ENCODE measurements around the gene OR4E2. TPM values are rescaled to one million over a fixed set of nuclear protein-coding genes. Genes with fewer than 3 reads are reported as not detected.

OR4E2 gene
- total RNA-seq, 1 experiment from 2014 or later: not detected

DNA sequence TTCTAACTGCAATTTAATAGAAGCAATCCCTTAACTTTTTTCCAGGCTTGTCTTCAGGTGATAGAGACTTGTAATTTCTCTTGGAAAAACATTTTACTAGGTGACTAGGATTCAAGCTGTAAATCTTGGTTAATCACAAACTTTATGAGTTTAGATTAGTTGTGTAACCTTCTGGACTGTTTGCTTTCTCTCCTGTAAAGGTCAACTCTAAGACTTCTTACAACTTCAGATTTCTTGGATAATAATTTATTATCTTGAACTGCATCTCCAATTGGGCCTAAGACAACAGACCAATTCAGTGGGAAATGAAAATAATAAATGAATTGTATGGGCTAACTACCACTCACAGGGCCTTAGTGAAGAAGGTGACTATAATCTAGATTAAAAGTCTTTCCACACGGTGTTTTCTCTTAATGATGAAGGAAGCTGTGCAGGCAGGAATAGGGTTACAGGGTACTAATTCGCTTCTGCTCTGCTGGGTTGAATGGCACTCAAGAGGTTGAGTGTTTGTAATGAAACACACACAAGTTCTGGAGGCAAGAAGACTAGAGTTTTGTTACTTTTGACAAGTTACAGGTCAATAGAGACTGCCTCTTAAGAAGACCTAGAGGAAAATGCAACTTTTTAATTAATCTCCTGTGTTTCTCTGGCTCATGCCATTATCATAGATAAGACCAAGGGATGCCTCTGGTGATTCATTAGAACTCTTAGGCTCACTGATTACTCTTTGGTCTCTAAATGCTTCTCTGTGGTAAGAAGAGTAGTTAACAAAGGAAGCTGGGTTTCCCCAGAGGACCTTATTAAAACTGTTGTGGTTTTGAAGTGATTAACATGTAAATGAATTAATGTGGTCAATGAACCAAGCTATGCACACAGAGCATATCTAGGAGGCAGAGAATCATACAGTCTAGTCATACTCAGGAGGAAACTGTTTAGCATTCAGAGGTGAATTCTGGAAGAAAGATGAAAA is 50.0 kb downstream of the OR4E2 start:
- no peak overlapping the region for H3T11ph ChIP-seq (ENCODE audit: low read length)
- H3K14ac ChIP-seq (ENCODE audit: insufficient read depth, low read length): no peak overlapping the region
- H3K9ac ChIP-seq (ENCODE audit: extremely low read depth, insufficient read length, low read length): no peak overlapping the region
- no peaks in the 10 kb centered on the region for H3K9me3 ChIP-seq (ENCODE audit: control insufficient read depth, low read depth, low read length)
- H3K23me2 ChIP-seq (ENCODE audit: insufficient read length, low read depth, low read length, poor library complexity, severe bottlenecking): no peaks in the 10 kb centered on the region
- H3K18ac ChIP-seq (ENCODE audit: insufficient read length, low read depth, low read length): no peak overlapping the region
- no peak overlapping the region for H2AK5ac ChIP-seq (ENCODE audit: insufficient read length, low read length)
- H3K4me2 ChIP-seq (ENCODE audit: insufficient read depth, insufficient read length, low read length): no peak overlapping the region
- no peak overlapping the region for H3K56ac ChIP-seq (ENCODE audit: insufficient read length, low read depth, low read length)
- TF ChIP-seq, protein P1, sequence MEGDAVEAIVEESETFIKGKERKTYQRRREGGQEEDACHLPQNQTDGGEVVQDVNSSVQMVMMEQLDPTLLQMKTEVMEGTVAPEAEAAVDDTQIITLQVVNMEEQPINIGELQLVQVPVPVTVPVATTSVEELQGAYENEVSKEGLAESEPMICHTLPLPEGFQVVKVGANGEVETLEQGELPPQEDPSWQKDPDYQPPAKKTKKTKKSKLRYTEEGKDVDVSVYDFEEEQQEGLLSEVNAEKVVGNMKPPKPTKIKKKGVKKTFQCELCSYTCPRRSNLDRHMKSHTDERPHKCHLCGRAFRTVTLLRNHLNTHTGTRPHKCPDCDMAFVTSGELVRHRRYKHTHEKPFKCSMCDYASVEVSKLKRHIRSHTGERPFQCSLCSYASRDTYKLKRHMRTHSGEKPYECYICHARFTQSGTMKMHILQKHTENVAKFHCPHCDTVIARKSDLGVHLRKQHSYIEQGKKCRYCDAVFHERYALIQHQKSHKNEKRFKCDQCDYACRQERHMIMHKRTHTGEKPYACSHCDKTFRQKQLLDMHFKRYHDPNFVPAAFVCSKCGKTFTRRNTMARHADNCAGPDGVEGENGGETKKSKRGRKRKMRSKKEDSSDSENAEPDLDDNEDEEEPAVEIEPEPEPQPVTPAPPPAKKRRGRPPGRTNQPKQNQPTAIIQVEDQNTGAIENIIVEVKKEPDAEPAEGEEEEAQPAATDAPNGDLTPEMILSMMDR (conservative IDR thresholded peaks at IDR 0.05): no peak
- no peak overlapping the region for H4K5ac ChIP-seq (ENCODE audit: insufficient read length, low read depth, low read length)
- Mint-ChIP-seq H3K27me3 (ENCODE audit: low read depth) (peaks cover 3% of the 10 kb centered on the region; the same call in 1 of the 2 replicates), H3K27ac (no peak overlapping the region), H3K36me3 (ENCODE audit: insufficient read depth in 1 of 3, low read depth in 3 of 3) (peaks cover 0 to 8% (median 0%) of the 10 kb centered on the region in 3 experiments; a peak in 1 of 7 replicates), H3K9me3 (peaks cover 6 to 8% of the 10 kb centered on the region in 2 experiments; a peak in 4 of 5 replicates), H3K4me1 (peaks cover 7 to 10% of the 10 kb centered on the region in 2 experiments; a peak in 1 of 4 replicates), H3K4me3 (no peak overlapping the region)
- H4K20me1 ChIP-seq (ENCODE audit: control insufficient read depth, insufficient read depth, insufficient read length): no peaks in the 10 kb centered on the region
- H3K79me1 ChIP-seq (ENCODE audit: insufficient read depth, low read depth, low read length, poor library complexity, severe bottlenecking): no peaks in the 10 kb centered on the region
- no peak overlapping the region for H2BK12ac ChIP-seq (ENCODE audit: insufficient read length, low read depth, low read length)
- H3K27me3 ChIP-seq (ENCODE audit: insufficient read depth, low read length): no peaks in the 10 kb centered on the region
- H3K27ac ChIP-seq (ENCODE audit: insufficient read length, low read depth, low read length): no peak overlapping the region
- H3K79me2 ChIP-seq (ENCODE audit: insufficient read depth, low read length): no peaks in the 10 kb centered on the region
- H2BK15ac ChIP-seq (ENCODE audit: low read depth, low read length): no peak overlapping the region
- WGBS (ENCODE audit: extremely low coverage, insufficient read length, low lambda C conversion rate): no CpG with 5 or more reads among the region's 2 CpGs
- H2AFZ ChIP-seq (ENCODE audit: low read length): no peak overlapping the region
- H3K23ac ChIP-seq (ENCODE audit: insufficient read length, low read depth, low read length): no peak overlapping the region
- no peak for DNase-seq
- H3K4me1 ChIP-seq (ENCODE audit: insufficient read depth, low read length): no peaks in the 10 kb centered on the region
- H2BK5ac ChIP-seq (ENCODE audit: insufficient read length, low read length): no peak overlapping the region
- H4K8ac ChIP-seq (replicated peaks; ENCODE audit: insufficient read length, low read depth, low read length): no peak overlapping the region
- no peak overlapping the region for H3K4ac ChIP-seq (ENCODE audit: low read depth, low read length)
- H2BK20ac ChIP-seq (ENCODE audit: low read depth, low read length, poor library complexity, severe bottlenecking): no peak overlapping the region
- H4K91ac ChIP-seq (ENCODE audit: insufficient read length, low read depth, low read length): no peak overlapping the region
- H2BK120ac ChIP-seq (ENCODE audit: low read depth, low read length, poor library complexity, severe bottlenecking): no peak overlapping the region
